Stromal cell of bone marrow (primary cell): Measurements from ENCODE around the gene RGS13.
"Not testable (repeated sequence)": the region's sequence is repeated elsewhere in the genome, so short reads cannot be mapped to it uniquely, and the experiment has no call there.

ENCODE experiments used
- DNase-seq: peaks from one replicate; pipeline ENCODE4 v3.0.0-alpha.2; 2012; ENCODE audit warnings: low read depth

Gene RGS13

GRCh38 chr1:192678099-192678498 is 42.2 kb downstream of the RGS13 start:
- no peak for DNase-seq

GRCh38 chr1:192682335-192682734 is 46.4 kb downstream of the RGS13 start:
- no peak for DNase-seq

- DNase-seq, result not testable (repeated sequence)
These were observed 47.1 kb downstream of the RGS13 start for GRCh38 chr1:192683081-192683480.

DNA sequence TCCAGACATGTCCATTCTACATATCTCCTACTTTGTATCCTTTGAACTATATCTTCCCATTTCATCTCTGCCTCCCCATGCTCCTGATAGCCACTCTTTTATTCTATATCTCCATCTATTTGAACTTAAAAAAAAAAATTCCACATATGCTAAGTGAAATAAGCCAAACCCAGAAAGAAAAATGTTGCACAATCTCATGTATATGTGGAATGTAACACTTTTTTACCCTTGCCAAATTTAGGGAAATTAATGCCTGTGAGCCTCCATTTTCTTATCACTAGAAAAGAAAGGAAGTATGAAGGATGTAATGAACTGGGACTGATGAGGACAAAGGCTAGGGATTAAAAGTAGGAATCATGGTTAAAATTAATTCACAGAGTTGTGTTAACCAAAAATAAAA is 53.5 kb downstream of the RGS13 start:
- no peak for DNase-seq

DNA sequence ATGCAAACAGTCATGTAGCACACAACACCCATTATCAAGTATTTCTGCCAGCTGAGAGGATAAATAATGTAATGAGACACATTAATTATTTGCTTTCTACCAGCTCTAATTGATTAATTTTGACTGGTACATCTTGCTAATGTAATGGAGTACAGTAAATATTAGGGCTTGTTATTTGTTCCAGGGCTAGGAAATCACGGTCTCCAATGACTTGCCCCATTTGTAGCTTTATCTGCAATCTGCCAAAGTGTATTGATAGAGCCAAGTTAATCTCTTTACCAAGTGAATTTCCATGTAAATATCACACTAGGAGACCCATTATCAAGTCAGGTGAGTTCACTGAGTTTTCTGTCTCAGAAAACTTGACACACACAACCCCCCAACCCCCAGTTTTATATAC is 55.1 kb downstream of the RGS13 start:
- DNase-seq, result no peak

- DNase-seq, result no peak
These were observed 60.1 kb downstream of the RGS13 start for GRCh38 chr1:192696082-192696481.

DNA sequence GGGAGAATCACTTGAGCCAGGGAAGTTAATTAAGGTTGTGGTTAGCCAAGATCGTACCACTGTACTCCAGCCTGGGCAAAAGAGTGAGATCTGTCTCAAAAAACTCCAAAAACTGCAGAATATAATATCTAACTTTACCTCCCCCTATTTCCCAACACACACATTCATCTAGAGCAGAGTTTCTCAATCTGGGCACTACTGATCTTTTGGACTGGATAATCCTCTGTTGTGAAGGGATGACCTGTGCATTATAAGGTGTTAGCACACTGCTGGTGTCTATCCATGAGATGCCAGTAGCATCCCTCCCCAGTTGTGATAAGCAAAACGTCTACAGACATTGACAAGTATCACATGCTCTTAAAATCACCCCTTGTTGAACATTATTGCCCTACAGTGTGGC is 61.8 kb downstream of the RGS13 start:
- DNase-seq, result no peak

DNA sequence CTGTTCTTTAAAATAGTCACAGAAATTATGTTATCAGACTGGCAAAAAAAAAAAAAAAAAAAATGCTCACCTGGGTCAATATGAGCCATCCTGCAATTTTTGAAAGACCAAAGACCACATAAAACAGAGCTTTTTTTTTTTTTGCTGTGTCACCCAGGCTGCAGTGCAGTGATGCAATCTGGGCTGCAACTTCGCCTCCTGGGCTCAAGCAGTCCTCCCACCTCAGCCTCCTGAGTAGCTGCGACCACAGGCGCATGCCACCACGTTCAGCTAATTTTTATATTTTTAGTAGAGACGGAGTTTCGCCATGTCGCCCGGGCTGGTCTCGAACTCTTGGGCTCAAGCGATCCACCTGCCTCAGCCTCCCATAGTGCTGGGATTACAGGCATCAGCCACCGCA is 62.8 kb downstream of the RGS13 start:
- no peak for DNase-seq

GRCh38 chr1:192700834-192701271 is 64.9 kb downstream of the RGS13 start:
- DNase-seq, result peak; percentile 51

DNA sequence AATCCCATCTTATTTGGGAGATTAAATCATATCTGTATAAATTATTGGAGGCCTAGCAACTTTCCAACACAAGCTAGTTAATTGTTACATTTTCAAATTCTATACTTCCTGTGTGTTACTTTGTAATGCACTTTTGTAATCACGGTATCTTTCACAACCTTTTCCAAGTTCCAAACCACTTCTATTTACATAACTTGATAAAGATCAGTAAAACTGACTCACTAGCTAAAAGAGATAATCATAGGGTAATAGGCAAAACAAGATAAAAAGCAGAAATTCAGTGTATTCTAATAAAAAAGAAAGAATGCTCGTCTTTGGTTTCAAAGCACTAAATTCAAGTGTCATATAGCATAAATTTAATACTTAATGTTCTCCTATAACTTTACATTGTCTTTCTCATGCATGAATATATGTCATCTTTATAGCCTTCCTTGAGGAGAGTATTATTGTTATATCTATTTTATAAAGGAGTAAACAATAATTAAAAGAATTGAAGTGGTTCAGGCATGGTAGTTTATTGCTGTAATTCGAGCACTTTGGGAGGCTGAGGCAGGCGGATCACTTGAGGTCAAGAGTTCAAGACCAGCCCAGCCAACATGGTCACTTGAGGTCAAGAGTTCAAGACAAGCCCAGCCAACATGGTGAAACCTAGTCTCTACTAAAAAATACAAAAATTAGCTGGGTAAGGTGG is 66.4 kb downstream of the RGS13 start:
- DNase-seq, result peak; percentile 42

- no peak for DNase-seq
These were observed 67.6 kb downstream of the RGS13 start for GRCh38 chr1:192703283-192704206.

- no peak for DNase-seq
These were observed 69.6 kb downstream of the RGS13 start for GRCh38 chr1:192705510-192705909.

DNA sequence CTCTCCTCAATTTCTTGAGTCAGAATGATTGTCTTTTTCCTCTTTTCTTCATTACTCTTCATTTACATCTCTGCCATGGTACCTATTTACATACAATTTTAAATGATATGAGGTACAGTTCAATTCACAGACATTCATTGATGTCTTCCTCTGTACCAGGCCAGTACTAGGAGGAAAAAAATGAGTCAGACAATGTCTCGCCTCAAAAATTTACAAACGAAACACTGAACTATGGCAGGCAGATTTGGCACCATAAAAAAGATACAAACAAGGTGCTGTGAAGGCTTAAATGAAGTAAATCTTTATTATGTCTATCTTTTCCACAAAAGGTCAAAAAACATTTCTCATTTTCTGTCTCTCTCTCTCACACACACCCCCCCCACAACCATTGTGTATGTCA is 71.0 kb downstream of the RGS13 start:
- DNase-seq, result no peak

GRCh38 chr1:192707978-192708547 is 72.1 kb downstream of the RGS13 start:
- no peak for DNase-seq

DNA sequence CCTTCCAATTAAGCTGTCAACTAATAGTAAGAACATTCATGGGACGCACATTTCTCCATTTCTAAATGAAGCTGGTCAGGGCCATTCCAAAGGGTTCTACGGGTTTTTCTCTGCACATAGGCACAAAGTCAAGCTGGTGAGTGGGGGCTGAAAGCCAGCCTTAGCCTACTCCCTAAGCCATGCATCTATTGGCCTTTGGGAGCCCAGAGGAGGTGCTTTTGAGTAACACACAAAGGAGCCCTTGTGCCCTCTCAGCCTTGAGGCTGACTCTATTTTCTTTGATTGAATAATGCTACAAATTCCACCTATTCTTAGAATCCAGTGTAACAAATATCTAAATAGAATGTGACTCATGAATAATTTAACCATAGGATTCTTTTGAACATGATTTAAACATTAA is 73.6 kb downstream of the RGS13 start:
- DNase-seq, result no peak
